Measurements from ENCODE around the gene KRTAP13-3. TPM values are rescaled to one million over a fixed set of nuclear protein-coding genes. Genes with fewer than 3 reads are reported as not detected.

The KRTAP13-3 gene
- total RNA-seq, 1 donor from 2014 or later: not detected

DNA sequence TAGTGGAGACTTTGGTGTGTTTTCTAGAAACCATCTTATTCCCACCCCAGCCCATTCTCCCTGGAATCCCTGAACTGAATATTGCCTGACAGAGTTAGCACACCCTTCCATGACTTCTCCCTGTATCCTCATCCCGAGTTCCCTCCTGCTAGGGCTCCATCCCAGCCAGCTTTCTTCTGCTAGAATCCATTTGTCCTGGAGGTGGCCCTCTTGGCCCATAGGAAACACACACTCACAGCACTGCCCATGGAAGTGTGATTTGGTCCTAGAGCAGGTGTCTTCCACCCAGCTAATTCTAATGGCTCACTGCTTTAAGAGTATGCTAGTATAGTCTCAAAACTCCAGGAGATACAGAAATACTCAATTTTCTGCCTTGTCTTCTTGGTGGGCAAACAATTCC lies 18.5 kb upstream of the KRTAP13-3 start:
- Mint-ChIP-seq H3K4me1 (ENCODE audit: unreplicated experiment) (peaks cover 33% of the 10 kb centered on the region), H3K4me3 (ENCODE audit: unreplicated experiment) (no peak overlapping the region), H3K27ac (ENCODE audit: unreplicated experiment) (no peak overlapping the region), H3K27me3 (ENCODE audit: unreplicated experiment) (no peaks in the 10 kb centered on the region), H3K36me3 (ENCODE audit: low read depth, unreplicated experiment) (no peaks in the 10 kb centered on the region), H3K9me3 (ENCODE audit: unreplicated experiment) (no peaks in the 10 kb centered on the region)
- peak; percentile 40 for DNase-seq (ENCODE audit: low spot score)
- TF ChIP-seq, protein P1, sequence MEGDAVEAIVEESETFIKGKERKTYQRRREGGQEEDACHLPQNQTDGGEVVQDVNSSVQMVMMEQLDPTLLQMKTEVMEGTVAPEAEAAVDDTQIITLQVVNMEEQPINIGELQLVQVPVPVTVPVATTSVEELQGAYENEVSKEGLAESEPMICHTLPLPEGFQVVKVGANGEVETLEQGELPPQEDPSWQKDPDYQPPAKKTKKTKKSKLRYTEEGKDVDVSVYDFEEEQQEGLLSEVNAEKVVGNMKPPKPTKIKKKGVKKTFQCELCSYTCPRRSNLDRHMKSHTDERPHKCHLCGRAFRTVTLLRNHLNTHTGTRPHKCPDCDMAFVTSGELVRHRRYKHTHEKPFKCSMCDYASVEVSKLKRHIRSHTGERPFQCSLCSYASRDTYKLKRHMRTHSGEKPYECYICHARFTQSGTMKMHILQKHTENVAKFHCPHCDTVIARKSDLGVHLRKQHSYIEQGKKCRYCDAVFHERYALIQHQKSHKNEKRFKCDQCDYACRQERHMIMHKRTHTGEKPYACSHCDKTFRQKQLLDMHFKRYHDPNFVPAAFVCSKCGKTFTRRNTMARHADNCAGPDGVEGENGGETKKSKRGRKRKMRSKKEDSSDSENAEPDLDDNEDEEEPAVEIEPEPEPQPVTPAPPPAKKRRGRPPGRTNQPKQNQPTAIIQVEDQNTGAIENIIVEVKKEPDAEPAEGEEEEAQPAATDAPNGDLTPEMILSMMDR (IDR thresholded peaks at IDR 0.05; ENCODE audit: unreplicated experiment): no peak

- Mint-ChIP-seq H3K27ac (ENCODE audit: unreplicated experiment) (no peak overlapping the region), H3K27me3 (ENCODE audit: unreplicated experiment) (no peaks in the 10 kb centered on the region), H3K9me3 (ENCODE audit: unreplicated experiment) (no peaks in the 10 kb centered on the region), H3K4me1 (ENCODE audit: unreplicated experiment) (peaks cover 33% of the 10 kb centered on the region), H3K4me3 (ENCODE audit: unreplicated experiment) (no peak overlapping the region), H3K36me3 (ENCODE audit: low read depth, unreplicated experiment) (no peaks in the 10 kb centered on the region)
- TF ChIP-seq, protein P1 (IDR thresholded peaks at IDR 0.05; ENCODE audit: unreplicated experiment): no peak
- DNase-seq (ENCODE audit: low spot score): no peak
These were observed 17.5 kb upstream of the KRTAP13-3 start for GRCh38 chr21:30443226-30443625.

GRCh38 chr21:30439975-30440374 lies 14.2 kb upstream of the KRTAP13-3 start, which contains the start of gene KRTAP15-1:
TSS of gene KRTAP15-1 (plus strand) at chr21:30440275. CDS start at chr21:30440328, 53 bp downstream.
- Mint-ChIP-seq H3K27ac (ENCODE audit: unreplicated experiment) (no peak within 1 kb of the TSS), H3K27me3 (ENCODE audit: unreplicated experiment) (peaks cover 6% of the 10 kb centered on the region), H3K4me3 (ENCODE audit: unreplicated experiment) (no peak within 1 kb of the TSS), H3K4me1 (ENCODE audit: unreplicated experiment) (peaks cover 26% of the 10 kb centered on the region), H3K36me3 (ENCODE audit: low read depth, unreplicated experiment) (no peaks in the 10 kb centered on the region), H3K9me3 (ENCODE audit: unreplicated experiment) (no peaks in the 10 kb centered on the region)
- no peak for DNase-seq (ENCODE audit: low spot score)
- TF ChIP-seq, protein P1 (IDR thresholded peaks at IDR 0.05; ENCODE audit: unreplicated experiment): no peak

DNA sequence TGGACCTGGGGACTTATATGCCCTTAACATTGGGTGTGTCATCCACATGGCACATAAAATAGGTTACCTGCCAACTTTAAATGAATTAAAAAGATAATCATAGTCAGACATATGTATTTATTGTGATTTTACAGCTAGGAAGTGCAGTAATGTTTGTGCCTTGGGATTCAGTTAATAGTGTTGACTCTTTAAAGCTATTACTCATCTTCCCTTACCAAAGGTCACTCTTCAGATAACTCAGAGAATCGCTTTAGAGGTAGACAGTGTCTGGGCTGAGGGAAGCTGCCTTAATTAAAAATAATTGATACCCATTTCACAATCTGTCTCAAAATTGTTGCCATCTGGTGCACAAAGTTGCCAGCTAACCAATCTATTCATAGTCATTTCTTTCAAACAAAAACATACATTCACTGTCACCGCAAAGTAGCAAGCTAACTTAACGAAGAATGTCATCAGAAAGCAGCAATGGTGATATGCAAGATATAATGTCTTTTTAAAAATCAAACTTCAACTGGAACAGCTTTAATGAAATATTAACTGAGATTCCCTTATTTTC lies 11.4 kb upstream of the KRTAP13-3 start:
- Mint-ChIP-seq H3K36me3 (ENCODE audit: low read depth, unreplicated experiment) (no peaks in the 10 kb centered on the region), H3K27ac (ENCODE audit: unreplicated experiment) (no peak overlapping the region), H3K4me3 (ENCODE audit: unreplicated experiment) (no peak overlapping the region), H3K9me3 (ENCODE audit: unreplicated experiment) (no peaks in the 10 kb centered on the region), H3K4me1 (ENCODE audit: unreplicated experiment) (peaks cover 8% of the 10 kb centered on the region), H3K27me3 (ENCODE audit: unreplicated experiment) (peaks cover 6% of the 10 kb centered on the region)
- DNase-seq (ENCODE audit: low spot score): no peak
- TF ChIP-seq, protein P1 (IDR thresholded peaks at IDR 0.05; ENCODE audit: unreplicated experiment): no peak

DNA sequence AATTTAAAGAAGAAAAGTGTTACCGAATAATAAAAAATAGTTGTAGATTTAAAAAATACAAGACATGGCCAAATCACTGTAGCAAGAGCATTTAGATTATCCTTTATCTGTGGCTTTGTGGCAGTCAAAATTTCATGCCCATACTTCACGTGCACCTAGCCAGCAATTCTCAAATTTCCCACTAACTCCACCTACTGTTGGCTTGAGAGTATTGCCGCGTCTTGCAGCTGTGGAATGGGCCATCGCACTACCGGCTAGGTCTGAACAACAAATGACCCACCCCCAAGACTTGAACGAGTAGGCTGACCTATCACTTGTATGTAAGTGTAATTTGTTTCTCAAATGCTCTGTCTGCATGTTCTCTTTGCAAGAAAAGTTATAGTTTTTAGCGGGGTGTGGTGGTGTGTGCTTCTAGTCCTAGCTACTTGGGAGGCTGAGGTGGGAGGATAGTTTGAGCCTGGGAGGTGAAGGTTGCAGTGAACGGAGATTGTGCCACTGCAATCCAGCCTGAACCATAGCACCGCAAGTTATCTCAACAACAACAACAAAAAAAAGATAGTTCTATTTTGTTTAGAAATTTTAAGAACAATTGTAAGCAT lies 8.4 kb upstream of the KRTAP13-3 start:
- H3K4me3 Mint-ChIP-seq (ENCODE audit: unreplicated experiment): no peak overlapping the region
- TF ChIP-seq, protein P1 (IDR thresholded peaks at IDR 0.05; ENCODE audit: unreplicated experiment): peak; percentile 69
- peak; percentile 59 for DNase-seq (ENCODE audit: low spot score)
- H3K9me3 Mint-ChIP-seq (ENCODE audit: unreplicated experiment): no peaks in the 10 kb centered on the region
- H3K4me1 Mint-ChIP-seq (ENCODE audit: unreplicated experiment): peaks cover 4% of the 10 kb centered on the region
- H3K36me3 Mint-ChIP-seq (ENCODE audit: low read depth, unreplicated experiment): no peaks in the 10 kb centered on the region
- H3K27ac Mint-ChIP-seq (ENCODE audit: unreplicated experiment): no peak overlapping the region
- H3K27me3 Mint-ChIP-seq (ENCODE audit: unreplicated experiment): peaks cover 6% of the 10 kb centered on the region

Data from endothelial cell (in vitro differentiated cells).